ENCODE results near the gene COPS3.

DNA sequence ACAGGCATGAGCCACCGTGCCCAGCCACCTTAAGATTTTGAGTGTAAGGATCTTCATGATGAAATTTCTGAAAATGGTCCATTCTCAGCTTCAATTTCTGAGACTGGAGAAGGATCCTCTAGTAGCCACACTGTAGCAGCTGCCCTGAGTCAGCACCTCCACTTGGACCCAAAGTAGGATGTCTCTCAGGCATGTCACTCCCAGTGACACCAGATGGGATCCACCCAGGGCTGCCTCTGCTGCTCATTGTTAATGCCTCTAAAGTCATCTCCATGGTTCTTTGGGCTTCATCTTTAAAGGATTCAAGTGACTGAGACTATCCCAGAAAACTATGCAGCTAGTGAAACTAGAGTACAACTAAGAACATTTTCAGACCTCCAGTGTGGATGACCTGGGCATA, 82.8 kb downstream of the COPS3 start:
- TF ChIP-seq CTCF (conservative IDR thresholded peaks at IDR 0.05 in 1 of 2, IDR thresholded peaks at IDR 0.05 in 1 of 2; ENCODE audit: low read depth in 1 of 2, low read length in 2 of 2) (no peak), EZH2 (IDR thresholded peaks at IDR 0.05; ENCODE audit: low read length, missing control alignments) (no peak)

Data from fibroblast of lung (primary cell).